Activated CD8-positive, alpha-beta memory T cell treated with anti-CD3 and anti-CD28 coated beads for 4 hours (primary cell): ENCODE results near the gene NYAP2.

Source experiments
- DNase-seq, 2 donors: peaks; one replicate each; pipeline ENCODE4 v3.0.0-alpha.2; 2020; ENCODE audit warnings: low read depth in 2 of 2

The NYAP2 gene

DNA sequence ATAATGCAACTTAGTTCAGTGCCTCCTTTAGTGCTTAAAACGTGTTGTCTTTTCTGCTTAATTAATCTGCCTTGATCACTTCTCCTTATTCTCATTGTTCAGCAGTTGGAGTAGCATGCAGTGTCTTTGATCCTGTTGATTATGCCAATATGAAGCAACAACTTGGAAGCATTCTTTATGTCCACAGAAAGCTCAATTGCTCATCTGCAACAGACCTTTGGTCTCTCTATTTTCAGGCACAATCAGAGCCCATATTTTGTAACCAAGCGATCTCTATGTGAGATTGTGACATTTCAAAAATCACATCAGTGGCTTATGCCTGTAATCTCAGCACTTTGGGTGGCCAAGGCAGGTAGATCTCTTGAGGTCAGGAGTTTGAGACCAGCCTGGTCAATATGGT, 217.3 kb downstream of the NYAP2 start:
- no peak for DNase-seq

DNA sequence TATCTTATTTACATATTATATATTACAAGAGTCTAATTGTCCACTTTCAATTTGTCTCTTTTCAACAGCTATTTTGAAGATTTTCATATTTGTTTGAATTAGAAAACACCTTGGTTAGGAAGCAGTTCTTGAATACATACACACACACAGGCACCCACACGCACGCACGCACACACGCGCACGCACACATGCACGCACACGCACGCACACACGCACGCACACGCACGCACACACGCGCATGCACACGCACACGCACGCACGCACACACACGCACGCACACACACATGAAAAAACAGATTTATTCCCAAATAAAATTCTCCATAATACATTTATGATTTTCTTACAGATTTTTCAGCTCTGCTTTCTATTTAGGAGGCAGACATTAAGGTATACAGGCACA, 220.7 kb downstream of the NYAP2 start:
- DNase-seq: no peak

DNA sequence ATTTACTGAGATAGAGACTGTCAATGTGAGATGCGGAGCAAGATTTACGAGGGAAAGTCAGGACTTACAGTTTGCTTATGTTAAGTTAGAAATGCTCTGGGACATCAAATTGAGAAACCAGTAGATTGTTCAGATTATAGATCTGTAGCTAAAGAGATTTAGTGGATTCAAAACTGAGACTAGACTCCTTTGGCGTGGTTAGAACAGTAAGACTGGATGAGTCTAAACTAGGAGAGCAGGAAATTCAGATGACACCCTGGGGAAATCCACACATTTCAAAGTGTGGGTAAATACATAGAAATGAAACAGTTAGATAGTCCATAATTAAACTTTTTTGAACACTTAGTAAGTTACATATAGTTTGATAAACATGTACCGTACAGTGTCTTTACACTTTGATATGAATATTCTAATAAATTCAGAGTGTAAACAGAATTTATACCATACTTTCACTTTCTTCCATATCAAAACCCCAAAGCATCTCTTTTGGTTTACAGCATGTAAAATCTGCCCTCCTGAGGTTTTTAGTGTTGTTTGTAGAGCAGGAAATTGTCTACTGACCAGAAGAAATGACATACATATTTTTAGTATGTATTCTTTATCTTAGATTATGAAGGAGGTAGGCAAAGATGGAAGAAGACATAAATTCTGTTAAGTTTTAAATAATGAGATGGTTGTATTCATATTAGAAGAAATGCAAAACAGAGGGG, 231.5 kb downstream of the NYAP2 start:
- DNase-seq: no peak

DNA sequence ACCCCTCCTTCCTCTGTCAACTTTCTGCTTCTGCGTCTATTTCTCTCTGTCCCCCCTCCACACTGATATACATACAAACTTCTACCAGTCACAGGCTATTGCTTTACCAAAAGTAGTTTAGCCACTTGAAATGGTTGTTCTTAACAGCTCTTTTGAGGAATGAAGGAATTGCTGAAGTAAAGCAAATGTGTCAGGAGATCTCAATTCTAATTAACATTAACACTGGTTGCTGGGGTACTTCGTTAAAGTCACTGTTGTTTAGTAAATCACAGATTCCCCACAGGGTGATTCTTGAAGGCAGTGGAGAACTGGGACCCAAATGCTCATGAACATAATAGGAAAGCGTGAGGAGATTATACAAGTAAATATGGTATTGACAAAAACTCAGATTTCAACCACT, 232.8 kb downstream of the NYAP2 start:
- no peak for DNase-seq

DNA sequence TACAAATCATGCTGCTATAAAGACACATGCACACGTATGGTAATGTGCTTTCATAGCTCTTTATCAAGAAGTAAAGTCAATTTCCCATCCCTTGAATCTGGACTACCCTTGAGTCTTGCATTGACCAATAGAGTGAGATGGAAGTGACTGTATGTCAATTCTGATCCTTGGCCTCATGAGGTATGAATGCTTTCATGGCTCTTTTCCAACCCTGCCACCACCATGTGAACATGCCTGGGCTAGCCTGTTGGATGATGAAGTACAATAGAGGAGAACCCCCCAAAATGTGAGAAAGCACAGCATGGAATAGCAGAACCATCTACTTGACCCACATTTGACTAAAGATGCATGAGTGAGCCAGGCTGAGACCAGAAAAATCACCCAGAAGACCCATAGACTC, 237.0 kb downstream of the NYAP2 start:
- DNase-seq: no peak

DNA sequence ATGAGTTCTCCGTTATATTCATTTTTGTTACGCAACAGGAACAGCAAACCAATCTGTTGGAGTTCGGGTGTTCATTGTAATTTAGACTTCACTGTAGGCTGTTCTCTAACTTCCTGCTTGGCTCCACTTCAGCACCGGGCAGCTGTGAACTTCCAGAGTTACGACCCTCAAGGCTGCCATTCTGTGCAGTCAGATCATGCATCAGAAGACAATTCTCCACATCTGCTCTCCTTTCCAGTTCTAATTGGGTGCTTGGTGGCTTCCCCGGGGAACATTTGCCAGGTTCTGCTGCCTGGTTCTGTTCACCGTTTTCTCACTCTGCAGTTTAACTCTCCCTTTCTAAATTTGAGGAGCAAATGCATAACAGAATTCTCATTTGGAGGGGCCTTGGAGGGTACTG, 237.7 kb downstream of the NYAP2 start:
- DNase-seq: no peak

DNA sequence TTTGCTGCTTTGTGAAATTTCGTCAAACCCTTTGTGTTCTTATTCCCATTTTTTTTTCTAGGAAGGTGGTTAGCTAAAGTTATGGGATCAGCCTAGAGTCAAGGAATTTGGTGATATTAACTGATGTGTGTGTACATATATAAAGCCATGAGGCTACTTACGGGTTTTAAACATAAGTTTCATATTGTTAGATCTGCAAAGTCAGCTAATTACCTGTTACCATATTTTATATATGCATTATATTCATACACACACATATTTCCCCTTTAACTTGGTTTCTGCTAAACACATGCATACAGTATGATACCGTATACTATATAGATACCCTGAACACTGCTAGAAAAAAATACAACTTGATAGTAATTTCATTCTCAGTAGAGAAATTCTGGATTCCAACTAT, 241.0 kb downstream of the NYAP2 start:
- no peak for DNase-seq

DNA sequence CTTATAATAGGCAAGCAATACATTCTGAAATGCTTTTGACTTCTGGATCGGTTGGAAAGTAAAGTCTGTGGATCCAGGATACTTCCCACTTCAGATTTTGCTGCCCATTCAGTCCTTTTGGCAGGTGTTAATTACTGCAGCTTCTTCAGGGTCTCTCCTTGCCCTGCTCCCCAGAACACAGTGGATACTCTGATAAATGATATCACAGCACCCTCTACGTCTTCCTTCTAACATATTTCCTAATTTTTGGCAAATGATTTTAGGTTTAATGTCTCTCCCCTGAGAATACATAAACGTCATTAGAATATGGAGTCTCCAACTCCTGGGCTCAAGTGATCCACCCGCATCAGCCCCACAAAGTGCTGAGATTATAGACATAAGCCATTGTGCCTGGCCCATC, 249.8 kb downstream of the NYAP2 start:
- DNase-seq: no peak

DNA sequence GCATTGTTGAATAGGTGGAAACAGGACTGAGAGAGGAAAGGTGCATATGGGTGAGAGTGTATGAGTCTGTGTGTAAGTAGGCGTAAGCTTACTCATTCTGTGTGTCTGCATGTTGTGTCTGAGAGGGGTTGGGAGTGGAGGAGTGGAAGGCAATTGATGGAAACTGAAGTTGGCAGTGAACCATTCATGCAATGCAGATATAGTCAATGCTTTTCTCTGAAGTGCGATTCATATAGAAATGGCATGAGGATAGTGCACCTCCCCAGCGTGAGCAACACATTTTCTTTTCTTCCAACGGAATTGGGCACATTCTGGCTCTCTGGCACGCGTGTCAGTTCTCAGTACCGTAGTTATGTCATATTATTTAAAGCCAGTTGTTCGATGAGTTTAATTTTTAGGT, 250.5 kb downstream of the NYAP2 start:
- no peak for DNase-seq

DNA sequence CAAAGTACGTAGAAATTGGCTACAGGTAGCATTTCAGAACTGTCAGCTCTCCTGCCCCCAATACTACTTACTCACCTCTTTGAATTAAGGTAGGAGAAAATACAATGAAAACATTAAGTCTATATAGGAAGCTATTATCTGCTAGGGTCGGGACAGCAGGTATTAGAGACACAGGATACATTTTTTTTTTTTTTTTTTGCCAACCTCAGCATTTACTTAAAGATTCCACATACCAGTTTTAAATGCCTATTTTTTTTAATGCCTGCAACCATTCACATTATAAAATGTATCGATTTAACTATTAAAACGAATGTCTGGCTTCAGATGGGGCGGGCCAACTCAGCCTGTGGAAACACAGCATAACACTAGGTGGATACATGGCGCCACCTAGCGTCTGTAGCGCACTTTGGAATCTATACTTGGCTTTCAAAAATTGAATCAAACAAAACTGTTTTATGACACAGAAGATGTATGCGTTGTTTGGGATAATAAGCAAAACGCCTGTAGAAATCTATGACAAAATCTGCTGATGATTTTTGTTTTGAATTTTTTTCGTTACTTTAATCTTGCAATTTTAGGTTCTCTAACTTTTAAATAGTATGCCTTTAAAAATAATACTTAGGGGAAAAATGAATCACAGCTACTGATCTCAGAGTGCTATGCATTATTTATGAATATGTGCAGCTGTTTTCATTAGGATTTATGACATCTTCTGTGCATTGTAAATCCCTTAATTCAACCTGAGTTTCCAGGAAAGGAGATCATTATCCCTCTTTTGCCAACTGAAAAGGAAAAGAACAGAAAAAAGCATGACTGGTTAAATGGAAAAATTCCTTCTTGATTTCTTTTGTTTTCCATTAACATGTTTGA, 261.0 kb downstream of the NYAP2 start:
- peak; percentile 14 to 43 for DNase-seq

DNA sequence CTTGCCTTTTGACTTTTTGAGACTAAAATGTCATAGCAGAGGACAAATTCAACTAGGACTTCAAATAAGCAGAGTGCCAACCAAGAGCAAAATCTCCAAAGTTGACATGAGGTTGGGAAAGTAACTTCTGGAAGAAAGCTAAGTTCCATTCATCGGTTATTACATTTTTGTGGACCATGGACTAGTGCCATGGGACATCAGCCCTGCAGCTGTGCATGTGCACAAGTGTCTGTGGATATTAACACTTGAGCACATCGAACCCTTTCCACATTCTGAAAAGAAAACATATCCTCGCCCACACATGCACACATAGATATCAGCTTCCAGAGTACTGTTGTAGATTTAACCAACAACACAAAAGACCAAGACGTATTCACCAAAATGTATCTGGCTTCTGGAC, 262.6 kb downstream of the NYAP2 start:
- DNase-seq: no peak

DNA sequence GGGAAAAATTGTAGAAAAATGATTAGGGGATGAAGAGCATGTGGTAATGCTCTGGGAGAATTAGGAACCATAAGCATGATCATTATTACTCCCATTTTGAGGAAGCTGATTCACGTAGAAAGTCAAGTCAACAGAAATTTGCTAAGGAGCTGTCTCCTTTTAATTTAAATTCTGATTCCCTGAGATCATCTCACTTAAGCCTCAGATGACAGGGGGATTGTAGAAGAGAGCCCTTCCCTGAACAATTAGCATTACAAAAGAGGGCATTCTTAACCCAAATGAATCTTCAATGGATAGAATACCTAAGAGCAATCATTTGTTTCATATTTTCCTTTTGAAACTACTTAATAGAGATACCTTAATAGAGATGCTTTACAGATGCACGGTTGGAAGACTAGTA, 267.9 kb downstream of the NYAP2 start:
- no peak for DNase-seq

DNA sequence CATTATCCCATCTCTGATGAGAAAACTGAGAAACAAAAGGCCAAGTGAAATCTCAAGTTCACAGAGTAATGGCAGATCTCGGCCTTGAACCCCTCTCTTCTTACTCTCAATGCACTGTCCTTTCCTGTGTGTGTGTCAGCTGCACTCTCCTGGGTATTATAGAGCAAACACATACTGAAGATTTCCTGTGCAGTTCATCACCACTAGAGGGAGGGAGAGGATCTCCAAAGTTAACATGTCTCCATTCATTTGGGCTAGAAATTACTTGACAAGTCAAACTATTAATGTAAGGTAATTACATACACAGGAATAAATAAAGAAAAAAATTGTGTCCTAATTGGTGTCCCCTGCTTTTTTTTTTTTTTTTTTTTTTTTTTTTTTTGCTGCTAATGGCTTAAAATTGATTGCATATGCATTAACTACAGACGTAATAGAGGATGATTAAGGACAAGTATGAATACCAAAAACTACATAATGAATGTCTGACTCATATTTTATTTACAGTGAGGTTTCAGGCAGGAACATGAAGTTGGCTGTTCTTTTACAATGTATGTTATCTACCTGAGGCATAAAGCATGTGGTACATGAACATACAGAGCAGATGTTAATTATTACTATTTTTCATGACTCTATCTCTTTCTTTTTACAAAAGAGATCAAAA, 269.2 kb downstream of the NYAP2 start:
- DNase-seq: no peak

DNA sequence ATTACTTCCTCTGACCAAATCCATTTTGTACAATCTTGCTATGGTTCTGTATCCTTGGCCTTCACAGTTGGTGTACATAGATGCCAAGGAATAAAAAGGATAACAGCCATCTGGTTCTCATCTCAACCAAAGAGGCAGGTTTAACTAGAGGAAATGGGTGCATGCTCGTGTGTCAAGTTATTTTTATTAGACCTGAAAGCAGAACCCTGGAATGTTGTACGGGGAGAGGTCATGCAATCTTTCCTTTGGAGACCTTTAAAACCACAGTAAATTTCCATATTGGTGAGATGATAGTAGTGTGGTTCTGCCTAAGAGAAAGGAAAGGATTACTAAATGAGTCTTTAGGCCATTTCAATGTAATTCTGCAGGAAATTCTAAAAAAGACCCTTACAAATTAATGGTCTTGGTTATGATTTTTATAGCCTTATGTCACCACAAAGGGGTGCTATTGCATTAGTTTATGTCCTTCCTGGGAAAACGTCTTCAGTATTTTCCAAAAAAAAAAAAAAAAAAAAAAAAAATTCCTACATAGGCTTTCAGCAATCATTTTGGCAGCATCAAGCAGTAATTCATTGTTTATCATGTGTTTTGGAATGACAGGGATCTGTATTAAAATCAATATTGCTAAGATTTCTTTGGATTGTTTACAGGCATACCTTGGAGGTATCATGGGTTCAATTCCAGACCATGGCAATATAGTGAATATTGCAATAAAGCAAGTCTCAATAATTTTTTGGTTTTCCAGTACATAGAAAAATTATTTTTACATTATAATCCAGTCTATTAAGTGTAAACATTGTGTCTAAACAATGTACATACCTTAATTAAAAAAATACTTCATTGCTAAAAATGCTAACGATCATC, 270.8 kb downstream of the NYAP2 start:
- DNase-seq: no peak

DNA sequence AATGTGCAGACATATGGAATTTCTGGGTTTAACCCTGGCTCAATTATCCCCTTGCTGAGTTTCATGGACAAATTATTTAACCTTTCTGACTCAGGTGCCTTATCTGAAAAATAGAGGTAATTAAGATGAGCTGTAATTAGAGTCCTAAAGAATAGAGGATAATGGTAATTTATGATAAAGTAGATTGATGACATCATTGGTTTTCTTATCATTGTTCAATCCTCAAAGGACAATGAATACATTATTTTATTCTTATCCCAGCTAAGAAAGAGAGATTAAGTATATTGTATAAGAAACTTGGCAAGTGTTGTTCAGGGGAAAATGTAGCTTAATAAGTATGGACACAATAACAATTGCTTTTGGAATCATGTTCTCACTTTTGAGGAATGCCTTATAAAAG, 279.3 kb downstream of the NYAP2 start:
- DNase-seq: no peak

DNA sequence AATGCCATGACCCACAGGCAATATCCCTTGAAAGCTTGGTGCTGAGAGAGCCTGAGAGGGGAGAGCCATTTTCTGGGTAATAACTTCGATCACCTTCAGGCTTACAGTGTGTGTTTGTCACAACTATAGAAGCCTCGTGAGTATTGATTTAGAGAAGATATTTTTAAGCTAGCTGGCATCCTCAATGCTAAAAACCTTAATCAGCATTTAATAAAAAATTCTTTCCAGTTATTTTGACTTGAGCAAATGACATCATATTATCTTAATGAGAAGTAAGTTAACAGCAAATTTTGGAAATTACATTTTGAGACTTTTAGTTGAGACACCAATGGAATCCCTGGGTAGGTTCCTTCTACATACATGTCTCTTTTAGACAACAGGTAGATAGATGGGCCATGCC, 283.7 kb downstream of the NYAP2 start:
- DNase-seq: no peak

DNA sequence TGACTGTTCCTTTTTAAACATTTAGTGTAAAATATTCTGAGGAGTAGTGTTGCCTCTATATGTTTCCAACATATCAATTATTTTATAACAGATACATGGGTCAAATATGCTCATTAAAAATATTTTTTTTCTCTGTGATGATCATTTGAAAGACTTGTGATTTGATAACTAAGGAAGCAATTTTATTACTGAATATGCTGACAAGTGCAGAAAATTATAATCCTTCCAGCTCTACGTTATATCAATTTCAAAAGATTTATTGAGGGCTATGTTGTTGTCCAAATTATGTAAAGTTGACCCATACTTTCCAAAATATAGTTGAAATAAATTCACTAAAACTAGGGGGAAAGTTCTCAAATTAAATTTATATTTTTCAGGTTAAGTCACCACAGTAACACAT, 290.6 kb downstream of the NYAP2 start:
- DNase-seq: no peak

DNA sequence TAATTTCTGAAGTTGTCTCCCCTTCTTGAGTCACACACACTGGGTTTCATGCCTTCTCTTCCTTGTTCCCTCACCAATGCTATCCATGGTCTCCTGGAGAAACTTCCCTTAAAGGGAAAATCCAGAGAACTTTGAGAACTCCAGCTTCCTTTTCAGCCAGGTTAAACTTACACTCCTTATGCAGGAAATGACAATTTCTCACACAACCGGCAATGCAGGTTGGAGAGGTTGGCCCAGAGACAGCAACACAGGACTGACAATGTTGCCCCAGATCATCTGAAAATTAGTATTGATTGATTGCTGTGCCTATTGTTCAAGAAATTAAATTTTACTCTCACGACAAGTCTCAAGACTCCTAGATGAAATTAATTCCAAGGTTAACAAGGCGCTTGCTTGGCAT, 292.2 kb downstream of the NYAP2 start:
- DNase-seq: no peak

DNA sequence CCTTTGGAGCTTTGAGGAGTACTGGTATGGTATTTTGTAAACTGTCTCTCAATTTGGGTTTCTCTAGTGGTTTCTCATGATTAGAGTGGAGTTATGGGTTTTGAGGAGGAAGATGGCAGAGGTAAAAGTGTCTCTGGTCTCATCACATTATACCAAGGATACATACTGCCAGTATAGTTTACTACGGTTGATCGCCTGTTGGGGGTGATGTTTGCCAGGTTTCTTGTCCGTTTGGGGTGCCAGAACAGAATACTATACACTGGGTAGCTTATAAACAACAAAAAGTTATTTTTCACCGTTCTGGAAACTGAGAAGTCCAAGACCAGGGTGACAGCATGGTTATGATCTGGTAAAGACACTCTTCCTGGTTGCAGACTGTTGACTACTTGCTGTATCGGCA, 293.7 kb downstream of the NYAP2 start:
- DNase-seq: no peak

DNA sequence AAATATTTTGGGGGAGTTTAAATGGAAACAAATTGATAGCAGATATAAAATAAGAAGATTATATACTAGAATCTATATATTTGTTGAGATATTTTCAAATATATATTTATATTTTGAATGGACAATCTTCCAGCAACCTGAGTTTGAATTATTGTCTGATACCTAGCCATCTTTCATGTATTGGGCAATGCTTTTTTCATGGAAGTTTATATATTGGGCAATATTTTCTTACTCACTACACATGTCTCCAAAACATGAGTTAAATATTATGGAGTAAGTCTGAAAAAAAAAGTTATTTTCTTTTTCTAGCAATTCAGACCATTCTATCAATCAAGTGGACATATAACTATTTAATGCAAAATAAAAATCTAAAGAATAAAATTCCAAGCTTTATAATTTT, 295.2 kb downstream of the NYAP2 start:
- DNase-seq: no peak

DNA sequence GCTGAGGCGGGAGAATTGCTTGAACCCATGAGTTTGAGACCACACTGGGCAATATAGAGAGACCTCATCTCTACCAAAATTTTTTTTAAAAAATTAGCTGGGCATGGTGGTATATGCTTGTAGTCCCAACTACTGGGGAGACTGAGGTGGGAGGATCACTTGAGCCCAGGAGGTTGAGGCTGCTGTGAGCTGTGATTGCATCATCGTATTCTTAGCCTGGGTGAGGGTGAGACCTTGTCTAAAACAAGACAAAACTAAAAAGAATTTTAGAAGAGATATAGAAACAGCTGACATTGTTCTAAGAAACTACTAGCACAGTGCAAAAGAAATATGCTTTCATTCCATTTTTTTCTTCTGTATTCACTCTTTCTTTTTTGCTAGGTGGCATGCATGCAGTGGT, 298.4 kb downstream of the NYAP2 start:
- no peak for DNase-seq
